ENCODE measurements around the gene WRNIP1.

Gene WRNIP1

GRCh38 chr6:2790588-2791449 is 25.6 kb downstream of the WRNIP1 start:
- H3K4me3 ChIP-seq (ENCODE audit: low read depth, low read length), result no peak overlapping the region
- in situ Hi-C loops (cut with HindIII; ENCODE audit: low sequenced_read_pairs), result loop anchor here (5.0 to 10.0 kb wide), 2 partner anchors 54 to 101 kb away; partner anchors contain the start of gene SERPINB1
- DNase-seq (ENCODE audit: low read depth), result peak; percentile 49
- TF ChIP-seq CTCF (IDR thresholded peaks at IDR 0.05; ENCODE audit: low read depth, low read length, missing control alignments), result peak; percentile 81

- no peak overlapping the region for H3K4me3 ChIP-seq (ENCODE audit: low read depth, low read length)
- no peak for TF ChIP-seq CTCF (IDR thresholded peaks at IDR 0.05; ENCODE audit: low read depth, low read length, missing control alignments)
- no peak for DNase-seq (ENCODE audit: low read depth)
- in situ Hi-C loops (cut with HindIII; ENCODE audit: low sequenced_read_pairs), result loop anchor here (5.0 to 10.0 kb wide), 2 partner anchors 53 to 101 kb away; partner anchors contain the start of gene SERPINB1
These were observed 26.3 kb downstream of the WRNIP1 start for GRCh38 chr6:2791450-2791974.

GRCh38 chr6:2792330-2793110 is 27.3 kb downstream of the WRNIP1 start:
- no peak for TF ChIP-seq CTCF (IDR thresholded peaks at IDR 0.05; ENCODE audit: low read depth, low read length, missing control alignments)
- DNase-seq (ENCODE audit: low read depth), result peak; percentile 12
- H3K4me3 ChIP-seq (ENCODE audit: low read depth, low read length), result no peak overlapping the region
- in situ Hi-C loops (cut with HindIII; ENCODE audit: low sequenced_read_pairs), result loop anchor here (5.0 to 10.0 kb wide), 2 partner anchors 52 to 100 kb away; partner anchors contain the start of gene SERPINB1

- in situ Hi-C loops (cut with HindIII; ENCODE audit: low sequenced_read_pairs), result loop anchor here (5.0 to 10.0 kb wide), 2 partner anchors 51 to 99 kb away; partner anchors contain the start of gene SERPINB1
- H3K4me3 ChIP-seq (ENCODE audit: low read depth, low read length), result no peak overlapping the region
- no peak for TF ChIP-seq CTCF (IDR thresholded peaks at IDR 0.05; ENCODE audit: low read depth, low read length, missing control alignments)
- no peak for DNase-seq (ENCODE audit: low read depth)
These were observed 28.4 kb downstream of the WRNIP1 start for GRCh38 chr6:2793534-2794151.

GRCh38 chr6:2794171-2794730 is 29.1 kb downstream of the WRNIP1 start:
- in situ Hi-C loops (cut with HindIII; ENCODE audit: low sequenced_read_pairs), result loop anchor here (5.0 to 10.0 kb wide), 2 partner anchors 51 to 98 kb away; partner anchors contain the start of gene SERPINB1
- DNase-seq (ENCODE audit: low read depth), result no peak
- no peak for TF ChIP-seq CTCF (IDR thresholded peaks at IDR 0.05; ENCODE audit: low read depth, low read length, missing control alignments)
- H3K4me3 ChIP-seq (ENCODE audit: low read depth, low read length), result no peak overlapping the region

All from astrocyte of the cerebellum (primary cell).